ENCODE results near the gene ZNF302. TPM values are rescaled to one million over a fixed set of nuclear protein-coding genes. Genes with fewer than 3 reads are reported as not detected.

ZNF302 gene
- total RNA-seq (2014; rRNA removed; shearing (Covaris generic)) = 24.8 and 27.4 TPM in 2 replicates
- 13.9 and 16.6 TPM in 2 replicates for polyA plus RNA-seq (2016; fragmentation: Nextera tagmentation; extraction: Ambion mirVana)
- long read RNA-seq, transcript ZNF302-201 (5 exons, 2,590 nt) = minor isoform, 7 of 30 reads
- long read RNA-seq, transcript ZNF302-203 (5 exons, 2,600 nt) = major isoform, 8 of 30 reads
- long read RNA-seq, partial matches to known transcripts = 4 of 30 reads
- long read RNA-seq, other reads (novel, unspliced or antisense) = 8 of 30 reads

- Histone ChIP-seq H3F3A (replicated peaks; ENCODE audit: low read depth) (no peaks in the 10 kb centered on the region), H2AFZ (peak within 1 kb of the TSS; percentile 91), H3K27me3 (ENCODE audit: insufficient read depth) (peaks cover 14% of the 10 kb centered on the region; the same call in 1 of the 2 replicates), H4K20me1 (replicated peaks; ENCODE audit: insufficient read depth) (no peaks in the 10 kb centered on the region), H3K9me2 (ENCODE audit: insufficient read depth) (peaks cover 7% of the 10 kb centered on the region; the same call in 1 of the 2 replicates), H3K4me1 (ENCODE audit: insufficient read depth) (peaks cover 16% of the 10 kb centered on the region), H3K27ac (ENCODE audit: low read depth) (peak within 1 kb of the TSS; percentile 90), H3K79me2 (replicated peaks; ENCODE audit: insufficient read depth) (peaks cover 4% of the 10 kb centered on the region), H3K4me2 (peak within 1 kb of the TSS; percentile 91), H3K4me3 (peak within 1 kb of the TSS; percentile 67), H3K36me3 (ENCODE audit: insufficient read depth) (peaks cover 13% of the 10 kb centered on the region)
- H3K4me1 Mint-ChIP-seq = peaks cover 11% of the 10 kb centered on the region; the same call in 2 of the 3 replicates
- peaks cover 9% of the 10 kb centered on the region; the same call in 2 of the 3 replicates for H3K9me3 Mint-ChIP-seq
- peak within 1 kb of the TSS; percentile 93 for H3K4me3 Mint-ChIP-seq
- peaks cover 9% of the 10 kb centered on the region for H3K27me3 Mint-ChIP-seq (ENCODE audit: insufficient read depth, low read depth, poor library complexity)
- TF ChIP-seq ZNF331 (CRISPR knock-in tag; IDR thresholded peaks at IDR 0.05; ENCODE audit: low read depth) (no peak), ZNF462 (CRISPR knock-in tag; IDR thresholded peaks at IDR 0.05) (no peak), POLR2AphosphoS5 (IDR thresholded peaks at IDR 0.05; ENCODE audit: low read depth) (peak; percentile 89), CREB1 (CRISPR knock-in tag; IDR thresholded peaks at IDR 0.05; ENCODE audit: low read depth) (peak; percentile 81), CTCF (conservative IDR thresholded peaks at IDR 0.05; ENCODE audit: low read depth in 2 of 2) (no peak), EZH2phosphoT487 (IDR thresholded peaks at IDR 0.05; ENCODE audit: unreplicated experiment) (no peak), NANOG (IDR thresholded peaks at IDR 0.05; ENCODE audit: borderline replicate concordance) (no peak), ETS1 (IDR thresholded peaks at IDR 0.05) (peak; percentile 92), REST (IDR thresholded peaks at IDR 0.05; ENCODE audit: unreplicated experiment) (no peak)
- peak; percentile 98 for DNase-seq (ENCODE audit: low spot score)
- H3K36me3 Mint-ChIP-seq (ENCODE audit: low read depth) = peaks cover 40% of the 10 kb centered on the region
- peak within 1 kb of the TSS; percentile 99 for H3K27ac Mint-ChIP-seq
- ATAC-seq = peak; percentile 95
Measured at GRCh38 chr19:34677386-34678084, at the start of gene ZNF302. Gene ZNF302, plus strand, starts transcription at chr19:34677678. Its CDS starts 1,127 bp downstream, at chr19:34678805.
